ENCODE results near the gene DISC1. TPM values are rescaled to one million over a fixed set of nuclear protein-coding genes. Genes with fewer than 3 reads are reported as not detected.

Gene DISC1
- total RNA-seq, 2 donors from 2014 or later = 2.3 to 7.0 TPM

GRCh38 chr1:231684356-231685244, 58.0 kb downstream of the DISC1 start:
- H3K4me3 ChIP-seq = no peak overlapping the region
- H3K36me3 ChIP-seq (replicated peaks in 1 of 2; ENCODE audit: insufficient read depth in 1 of 2, low read depth in 2 of 2) = no peaks in the 10 kb centered on the region
- intact Hi-C loops (cut with DNase I) = no loop called here
- no peak for ATAC-seq
- no peaks in the 10 kb centered on the region for H3K9me3 ChIP-seq
- WGBS, 2 donors = 70 to 80% methylated on average over 14 to 15 of the region's 15 CpGs
- H3K27ac ChIP-seq = no peak overlapping the region
- no peak for TF ChIP-seq CTCF (IDR thresholded peaks at IDR 0.05)
- H3K27me3 ChIP-seq = no peaks in the 10 kb centered on the region
- no peaks in the 10 kb centered on the region for H3K4me1 ChIP-seq
- DNase-seq = no peak

GRCh38 chr1:231686384-231686783, 59.8 kb downstream of the DISC1 start:
- Histone ChIP-seq H3K4me3 (no peak overlapping the region), H3K27me3 (no peaks in the 10 kb centered on the region), H3K36me3 (replicated peaks in 1 of 2; ENCODE audit: insufficient read depth in 1 of 2, low read depth in 2 of 2) (no peaks in the 10 kb centered on the region), H3K9me3 (no peaks in the 10 kb centered on the region), H3K27ac (no peak overlapping the region), H3K4me1 (no peaks in the 10 kb centered on the region)
- DNase-seq (no peak), ATAC-seq (no peak)
- intact Hi-C loops (cut with DNase I) = no loop called here
- WGBS, 2 donors = 93 to 100% methylated on average over 1 to 4 of the region's 4 CpGs
- no peak for TF ChIP-seq CTCF (IDR thresholded peaks at IDR 0.05)
- TF ChIP-seq POLR2A (IDR thresholded peaks at IDR 0.05) = no peak

- 73 to 77% methylated on average over 4 of the region's 4 CpGs for WGBS, 2 donors
- ATAC-seq (no peak), DNase-seq (no peak)
Observed at GRCh38 chr1:231688989-231689388, 62.4 kb downstream of the DISC1 start.

GRCh38 chr1:231690059-231690458, 63.5 kb downstream of the DISC1 start:
- Histone ChIP-seq H3K36me3 (replicated peaks in 1 of 2; ENCODE audit: insufficient read depth in 1 of 2, low read depth in 2 of 2) (no peaks in the 10 kb centered on the region), H3K27ac (no peak overlapping the region), H3K27me3 (no peaks in the 10 kb centered on the region), H3K9me3 (no peaks in the 10 kb centered on the region), H3K4me3 (no peak overlapping the region), H3K4me1 (no peaks in the 10 kb centered on the region)
- intact Hi-C loops (cut with DNase I) = no loop called here
- TF ChIP-seq CTCF (IDR thresholded peaks at IDR 0.05) = no peak
- DNase-seq (peak in 1 of 4 donors; percentile 4), ATAC-seq (no peak)
- WGBS, 2 donors = 43 to 53% methylated on average over 9 of the region's 9 CpGs

More at GRCh38 chr1:231688989-231689388, 62.4 kb downstream of the DISC1 start:
- no peaks in the 10 kb centered on the region for H3K9me3 ChIP-seq
- no peaks in the 10 kb centered on the region for H3K36me3 ChIP-seq (replicated peaks in 1 of 2; ENCODE audit: insufficient read depth in 1 of 2, low read depth in 2 of 2)
- no peaks in the 10 kb centered on the region for H3K27me3 ChIP-seq
- no peak overlapping the region for H3K4me3 ChIP-seq
- no peaks in the 10 kb centered on the region for H3K4me1 ChIP-seq
- H3K27ac ChIP-seq = no peak overlapping the region
- intact Hi-C loops (cut with DNase I) = no loop called here
- TF ChIP-seq CTCF (IDR thresholded peaks at IDR 0.05) (no peak), POLR2A (IDR thresholded peaks at IDR 0.05) (no peak)
